ENCODE measurements around the gene PRDM12.

The PRDM12 gene

DNA sequence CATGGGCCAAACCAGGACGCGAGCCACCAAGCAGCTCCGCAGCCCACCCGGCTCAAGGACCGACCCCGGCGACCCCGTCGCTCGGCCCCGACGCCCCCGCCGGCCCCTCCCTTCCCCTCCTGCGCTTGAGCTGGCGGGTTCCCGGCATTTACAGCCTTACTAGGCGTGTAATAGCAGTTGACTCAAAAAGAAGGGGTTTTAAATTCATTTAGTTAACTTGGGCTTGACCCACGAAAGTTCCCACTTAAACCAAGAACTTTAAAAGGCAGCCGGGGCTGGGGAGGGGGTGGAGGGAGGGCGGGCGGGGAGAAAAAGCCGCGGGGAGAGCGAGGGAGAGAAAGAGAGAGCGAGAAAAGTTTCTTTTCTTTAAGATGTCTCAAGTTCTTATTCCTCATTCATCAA lies 636 bp downstream of the PRDM12 start:
- TF ChIP-seq, protein P1, sequence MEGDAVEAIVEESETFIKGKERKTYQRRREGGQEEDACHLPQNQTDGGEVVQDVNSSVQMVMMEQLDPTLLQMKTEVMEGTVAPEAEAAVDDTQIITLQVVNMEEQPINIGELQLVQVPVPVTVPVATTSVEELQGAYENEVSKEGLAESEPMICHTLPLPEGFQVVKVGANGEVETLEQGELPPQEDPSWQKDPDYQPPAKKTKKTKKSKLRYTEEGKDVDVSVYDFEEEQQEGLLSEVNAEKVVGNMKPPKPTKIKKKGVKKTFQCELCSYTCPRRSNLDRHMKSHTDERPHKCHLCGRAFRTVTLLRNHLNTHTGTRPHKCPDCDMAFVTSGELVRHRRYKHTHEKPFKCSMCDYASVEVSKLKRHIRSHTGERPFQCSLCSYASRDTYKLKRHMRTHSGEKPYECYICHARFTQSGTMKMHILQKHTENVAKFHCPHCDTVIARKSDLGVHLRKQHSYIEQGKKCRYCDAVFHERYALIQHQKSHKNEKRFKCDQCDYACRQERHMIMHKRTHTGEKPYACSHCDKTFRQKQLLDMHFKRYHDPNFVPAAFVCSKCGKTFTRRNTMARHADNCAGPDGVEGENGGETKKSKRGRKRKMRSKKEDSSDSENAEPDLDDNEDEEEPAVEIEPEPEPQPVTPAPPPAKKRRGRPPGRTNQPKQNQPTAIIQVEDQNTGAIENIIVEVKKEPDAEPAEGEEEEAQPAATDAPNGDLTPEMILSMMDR (IDR thresholded peaks at IDR 0.05; ENCODE audit: insufficient read depth, low read depth, low read length, missing control alignments): no peak
- DNase-seq (ENCODE audit: low read depth): no peak
- H3K4me3 ChIP-seq (ENCODE audit: low read depth, low read length): no peak overlapping the region

GRCh38 chr9:130665431-130666392 lies 1.3 kb downstream of the PRDM12 start:
- no peak overlapping the region for H3K4me3 ChIP-seq (ENCODE audit: low read depth, low read length)
- TF ChIP-seq, protein P1 (IDR thresholded peaks at IDR 0.05; ENCODE audit: insufficient read depth, low read depth, low read length, missing control alignments): no peak
- DNase-seq (ENCODE audit: low read depth): no peak

DNA sequence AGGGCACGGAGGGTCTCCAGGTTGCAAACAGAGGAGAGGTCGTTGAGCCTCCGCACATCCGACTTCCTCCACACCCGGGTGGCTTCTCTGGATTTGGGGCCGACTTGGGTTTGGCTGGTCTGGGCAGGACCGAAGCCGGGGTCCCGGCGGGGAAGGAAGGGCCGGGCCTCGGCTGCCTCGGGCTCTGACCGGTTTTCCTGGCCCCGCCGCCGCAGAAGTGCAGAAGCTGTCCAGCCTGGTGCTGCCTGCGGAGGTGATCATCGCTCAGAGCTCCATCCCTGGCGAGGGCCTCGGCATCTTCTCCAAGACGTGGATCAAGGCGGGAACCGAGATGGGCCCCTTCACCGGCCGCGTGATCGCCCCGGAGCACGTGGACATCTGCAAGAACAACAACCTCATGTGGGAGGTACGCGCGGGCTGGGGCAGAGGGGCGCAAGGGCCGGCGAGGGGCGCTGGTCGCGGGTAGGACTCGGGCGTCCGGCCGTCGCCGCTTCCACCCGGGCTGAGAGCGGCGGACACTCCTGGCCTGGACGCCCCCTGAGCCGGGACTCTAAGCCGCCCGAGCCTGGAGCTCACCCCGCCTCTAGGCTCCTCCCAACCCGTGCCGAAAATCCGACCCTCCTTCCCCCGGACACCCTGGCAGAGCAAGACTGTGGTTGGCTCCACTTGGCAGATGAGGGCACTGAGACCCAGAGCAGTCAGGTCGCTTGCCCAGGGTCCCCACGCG lies 2.2 kb downstream of the PRDM12 start:
- H3K4me3 ChIP-seq (ENCODE audit: low read depth, low read length): no peak overlapping the region
- no peak for DNase-seq (ENCODE audit: low read depth)
- TF ChIP-seq, protein P1 (IDR thresholded peaks at IDR 0.05; ENCODE audit: insufficient read depth, low read depth, low read length, missing control alignments): no peak

GRCh38 chr9:130667120-130667435 lies 2.7 kb downstream of the PRDM12 start:
- TF ChIP-seq, protein P1 (IDR thresholded peaks at IDR 0.05; ENCODE audit: insufficient read depth, low read depth, low read length, missing control alignments): no peak
- no peak overlapping the region for H3K4me3 ChIP-seq (ENCODE audit: low read depth, low read length)
- DNase-seq (ENCODE audit: low read depth): no peak

DNA sequence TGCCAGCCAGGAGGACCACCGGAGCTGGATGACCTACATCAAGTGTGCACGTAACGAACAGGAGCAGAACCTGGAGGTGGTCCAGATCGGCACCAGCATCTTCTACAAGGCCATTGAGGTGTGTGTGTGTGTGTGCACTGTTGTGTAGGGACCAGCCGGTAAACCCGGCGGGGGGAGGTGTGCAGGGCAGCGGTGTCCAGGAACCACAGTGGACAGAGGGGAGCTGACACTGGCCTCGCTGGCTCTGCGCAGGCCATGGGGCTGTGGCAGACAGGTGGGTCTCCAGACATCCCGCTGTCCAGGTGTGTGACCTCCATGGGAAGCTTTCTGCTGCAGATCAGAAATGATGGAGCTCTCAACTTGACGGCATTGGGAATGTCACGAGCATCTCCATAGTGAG lies 3.8 kb downstream of the PRDM12 start:
- no peak for DNase-seq (ENCODE audit: low read depth)
- TF ChIP-seq, protein P1 (IDR thresholded peaks at IDR 0.05; ENCODE audit: insufficient read depth, low read depth, low read length, missing control alignments): no peak
- no peak overlapping the region for H3K4me3 ChIP-seq (ENCODE audit: low read depth, low read length)

GRCh38 chr9:130668659-130669058 lies 4.3 kb downstream of the PRDM12 start:
- DNase-seq (ENCODE audit: low read depth): no peak
- TF ChIP-seq, protein P1 (IDR thresholded peaks at IDR 0.05; ENCODE audit: insufficient read depth, low read depth, low read length, missing control alignments): no peak
- H3K4me3 ChIP-seq (ENCODE audit: low read depth, low read length): no peak overlapping the region

Data from GM12865 (cell line).